Spleen (tissue), 7 donors: Measurements from ENCODE around the gene ENTR1.
A peak's percentile ranks its signal among the peaks of the same experiment; 100 is the strongest.

ENCODE experiments used
- CTCF ChIP-seq, 11 experiments: fragments of 200-600 bp in 7 of 11; fragments of 450-650 bp in 4 of 11; sonication (generic) in 4 of 11; IDR thresholded peaks in 8 of 11; conservative IDR thresholded peaks in 3 of 11; 1 replicate in 7 of 11; 2 replicates in 4 of 11; pipeline versions ENCODE4 v1.4.0 to v1.8.0; 2016 to 2021; ENCODE audit warnings: antibody characterized with exemption in 11 of 11, inconsistent platforms in 4 of 11, mild to moderate bottlenecking in 1 of 11
- POLR2A ChIP-seq, 3 donors: fragments of 450-650 bp; IDR thresholded peaks; one replicate each; pipeline ENCODE4 v1.5.1; 2017; ENCODE audit warnings: antibody characterized with exemption in 3 of 3, mild to moderate bottlenecking in 1 of 3
- POLR2AphosphoS5 ChIP-seq, 3 donors: sonication (generic); formaldehyde crosslinking; IDR thresholded peaks; one replicate each; pipeline ENCODE4 v1.5.1; 2017; ENCODE audit warnings: antibody characterized with exemption in 3 of 3
- donor health status: DM: no; HTN: no; CAD: no; lungs with moderate emphysema.
- donor health status: DM: no; HTN: no; CAD: no.
- donor health status: DM: no; HTN: no; CAD: no.

DNA sequence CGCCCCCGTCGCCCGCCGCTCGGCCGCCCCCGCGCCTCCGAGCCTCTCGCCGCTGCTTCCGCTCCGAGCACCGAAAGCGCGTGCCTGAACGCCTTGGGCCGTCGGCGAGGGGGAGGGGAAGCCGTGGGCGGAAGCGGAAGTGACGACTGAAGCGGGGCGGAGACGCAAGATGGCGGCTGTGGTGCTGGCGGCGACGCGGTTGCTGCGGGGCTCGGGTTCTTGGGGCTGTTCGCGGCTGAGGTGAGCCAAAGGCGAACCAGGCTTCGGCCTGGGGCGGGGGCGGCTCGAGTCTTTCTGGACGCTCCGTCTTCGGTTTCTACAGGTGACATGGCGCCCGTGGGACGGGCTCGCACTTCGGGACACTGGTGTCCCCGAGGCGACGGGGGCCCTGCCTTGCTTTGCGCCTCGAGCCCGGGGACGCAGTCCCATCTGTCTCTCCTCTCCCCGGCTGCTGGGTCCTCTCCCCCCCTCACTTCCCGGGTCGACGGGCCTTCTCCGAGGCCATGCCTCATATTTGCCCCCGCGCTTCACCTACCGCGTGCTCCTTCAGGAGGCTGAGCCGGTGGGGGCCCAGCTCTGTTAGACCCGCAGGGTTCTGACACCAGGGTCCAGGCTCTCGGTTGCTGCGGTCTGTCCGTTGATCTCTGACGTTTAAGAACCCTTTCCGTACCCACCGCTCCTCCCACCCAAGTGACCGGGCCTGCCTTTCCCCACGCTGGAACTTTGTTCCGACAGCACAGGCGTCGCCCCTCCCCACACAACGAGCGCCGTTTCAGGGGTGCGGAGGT, at the start of gene ENTR1, which contains the start of gene PMPCA:
- peak in 1 of 11 experiments; percentile 12 for TF ChIP-seq CTCF (IDR thresholded peaks at IDR 0.05 in 8 of 11, conservative IDR thresholded peaks at IDR 0.05 in 3 of 11)
- peak; percentile 25 to 87 (median 63) for TF ChIP-seq POLR2A (IDR thresholded peaks at IDR 0.05)
- TF ChIP-seq POLR2AphosphoS5 (IDR thresholded peaks at IDR 0.05) = peak; percentile 99 to 100 (median 100)
